H1 (cell line): ENCODE results near the gene CSF2RB. TPM values are rescaled to one million over a fixed set of nuclear protein-coding genes. Genes with fewer than 3 reads are reported as not detected.
A peak's percentile ranks its signal among the peaks of the same experiment; 100 is the strongest.

Source experiments
- CTCF ChIA-PET: fragments of 300-600 bp; sonication (Branson Sonifier 250); formaldehyde crosslinking; loops from one replicate; lab custom pipeline; 2021; ENCODE audit not compliant: partially characterized antibody; lab: Charles Lee
- POLR2A ChIA-PET: fragments of 300-600 bp; sonication (Branson Sonifier 250); formaldehyde crosslinking; loops from one replicate; lab custom pipeline; 2021; ENCODE audit warnings: inconsistent platforms; ENCODE audit not compliant: partially characterized antibody; lab: Charles Lee
- DNase-seq, 2 experiments: peaks; one replicate each; pipeline versions ENCODE4 v3.0.0 to v3.0.0-alpha.2; 2010 to 2022; ENCODE audit warnings: low spot score in 2 of 2, low read depth in 1 of 2, mixed read lengths in 1 of 2
- FAIRE-seq: peaks from 2 replicates; lab custom pipeline; 2011; peaks lifted over from hg19 to GRCh38; lab: Jason Lieb, UNC
- H2AFZ ChIP-seq: 2 replicates; pipeline ENCODE4 v1.8.1; 2012; ENCODE audit warnings: low read length, inconsistent platforms
- H2AK5ac ChIP-seq: 2 replicates; pipeline ENCODE4 v1.6.1; 2013; ENCODE audit warnings: low read depth, low read length
- H2BK120ac ChIP-seq: replicated peaks from 2 replicates; pipeline ENCODE3; 2013; ENCODE audit warnings: low read depth, low read length, inconsistent platforms
- H2BK12ac ChIP-seq: 2 replicates; pipeline ENCODE4 v1.6.1; 2013; ENCODE audit warnings: low read depth, low read length
- H2BK15ac ChIP-seq: 2 replicates; pipeline ENCODE4 v1.6.1; 2013; ENCODE audit warnings: low read length
- H2BK20ac ChIP-seq: 2 replicates; pipeline ENCODE4 v1.6.1; 2013; ENCODE audit warnings: low read length
- H2BK5ac ChIP-seq: 2 replicates; pipeline ENCODE4 v1.6.1; 2013; ENCODE audit warnings: low read depth, low read length
- H3K14ac ChIP-seq: 2 replicates; pipeline ENCODE4 v1.6.1; 2013; ENCODE audit warnings: inconsistent platforms; ENCODE audit not compliant: insufficient read length
- H3K18ac ChIP-seq: 2 replicates; pipeline ENCODE4 v1.6.1; 2013; ENCODE audit warnings: low read length; ENCODE audit errors: extremely low read depth
- H3K23ac ChIP-seq: 2 replicates; pipeline ENCODE4 v1.6.1; 2013; ENCODE audit warnings: inconsistent platforms; ENCODE audit not compliant: insufficient read length
- H3K23me2 ChIP-seq: 2 replicates; pipeline ENCODE4 v1.6.1; 2013; ENCODE audit warnings: low read depth, low read length
- H3K27ac ChIP-seq: 2 replicates; pipeline ENCODE4 v1.6.1; 2011; ENCODE audit warnings: low read depth, low read length, inconsistent platforms
- H3K27me3 ChIP-seq, 4 experiments: replicated peaks in 1 of 4; 1 replicate in 1 of 4; 2 replicates in 3 of 4; pipeline versions ENCODE4 v1.6.1 to v1.8.1; 2011 to 2013; ENCODE audit warnings: low read length in 3 of 4, mild to moderate bottlenecking in 3 of 4, inconsistent platforms in 2 of 4, mixed read lengths in 2 of 4, moderate library complexity in 1 of 4; ENCODE audit not compliant: control insufficient read depth in 3 of 4, insufficient read depth in 3 of 4; ENCODE audit errors: extremely low read depth in 1 of 4
- H3K36me3 ChIP-seq, 4 experiments: 2 replicates each; pipeline versions ENCODE4 v1.6.1 to v1.8.1; 2011 to 2013; ENCODE audit warnings: mild to moderate bottlenecking in 4 of 4, low read length in 3 of 4, moderate library complexity in 2 of 4, control low read depth in 1 of 4, inconsistent platforms in 1 of 4; ENCODE audit not compliant: insufficient read depth in 4 of 4, control insufficient read depth in 2 of 4
- H3K4ac ChIP-seq: replicated peaks from 2 replicates; pipeline ENCODE3; 2013; ENCODE audit warnings: low read length, low read depth, mixed read lengths, inconsistent platforms; ENCODE audit not compliant: insufficient read length
- H3K4me1 ChIP-seq, 4 experiments: replicated peaks in 1 of 4; 1 replicate in 1 of 4; 2 replicates in 3 of 4; pipeline versions ENCODE4 v1.6.1 to v1.8.1; 2011 to 2013; ENCODE audit warnings: low read length in 3 of 4, inconsistent platforms in 2 of 4, mixed read lengths in 1 of 4; ENCODE audit not compliant: insufficient read depth in 4 of 4, control insufficient read depth in 3 of 4
- H3K4me2 ChIP-seq, 2 experiments: 2 replicates each; pipeline versions ENCODE4 v1.6.1 to v1.8.1; 2011 to 2013; ENCODE audit warnings: low read depth in 2 of 2, low read length in 2 of 2, control low read depth in 1 of 2, inconsistent platforms in 1 of 2, mild to moderate bottlenecking in 1 of 2; ENCODE audit not compliant: insufficient read depth in 1 of 2
- H3K4me3 ChIP-seq, 4 experiments: fragments of 200-600, 300-600 bp in 1 of 4; sonication (generic), shearing (Covaris generic), sonication (Bioruptor Twin) in 1 of 4; 2 replicates each; pipeline versions ENCODE4 v1.5.1 to v1.8.1; 2011 to 2016; ENCODE audit warnings: low read length in 4 of 4, low read depth in 3 of 4, control low read depth in 2 of 4, inconsistent platforms in 2 of 4, mild to moderate bottlenecking in 2 of 4, mixed read lengths in 1 of 4, moderate library complexity in 1 of 4; ENCODE audit not compliant: insufficient read depth in 2 of 4; ENCODE audit errors: extremely low read depth in 1 of 4
- H3K56ac ChIP-seq: replicated peaks from 2 replicates; pipeline ENCODE3; 2013; ENCODE audit warnings: low read depth, mild to moderate bottlenecking, mixed read lengths, low read length, inconsistent platforms; ENCODE audit not compliant: insufficient read length
- H3K79me1 ChIP-seq: 2 replicates; pipeline ENCODE4 v1.6.1; 2013; ENCODE audit warnings: low read depth, low read length, control low read depth
- H3K79me2 ChIP-seq, 2 experiments: 2 replicates each; pipeline versions ENCODE4 v1.6.1 to v1.8.1; 2012 to 2013; ENCODE audit warnings: low read length in 2 of 2, mild to moderate bottlenecking in 2 of 2, inconsistent platforms in 1 of 2; ENCODE audit not compliant: insufficient read depth in 2 of 2, control insufficient read depth in 1 of 2
- H3K9ac ChIP-seq, 4 experiments: replicated peaks in 1 of 4; 1 replicate in 1 of 4; 2 replicates in 3 of 4; pipeline versions ENCODE4 v1.6.1 to v1.8.1; 2011 to 2013; ENCODE audit warnings: low read depth in 3 of 4, low read length in 3 of 4, control low read depth in 2 of 4, mild to moderate bottlenecking in 2 of 4, moderate library complexity in 2 of 4, inconsistent platforms in 1 of 4; ENCODE audit errors: extremely low read depth in 1 of 4
- H3K9me3 ChIP-seq, 2 experiments: 2 replicates each; pipeline versions ENCODE4 v1.6.1 to v1.8.1; 2012 to 2013; ENCODE audit warnings: mild to moderate bottlenecking in 2 of 2, moderate library complexity in 2 of 2, control low read depth in 1 of 2, inconsistent platforms in 1 of 2, low read depth in 1 of 2, low read length in 1 of 2, mixed read lengths in 1 of 2; ENCODE audit not compliant: insufficient read depth in 2 of 2
- H4K20me1 ChIP-seq, 2 experiments: replicated peaks in 1 of 2; 2 replicates each; pipeline versions ENCODE3 to v1.8.1; 2011 to 2013; ENCODE audit warnings: inconsistent platforms in 2 of 2, low read length in 2 of 2, mild to moderate bottlenecking in 1 of 2; ENCODE audit not compliant: insufficient read depth in 2 of 2, control insufficient read depth in 1 of 2
- H4K5ac ChIP-seq: 2 replicates; pipeline ENCODE4 v1.6.1; 2013; ENCODE audit warnings: low read length, low read depth, mixed read lengths, inconsistent platforms; ENCODE audit not compliant: insufficient read length
- H4K8ac ChIP-seq: 2 replicates; pipeline ENCODE4 v1.8.0; 2013; ENCODE audit warnings: mild to moderate bottlenecking, moderate library complexity, low read length, inconsistent platforms; ENCODE audit not compliant: insufficient read depth; ENCODE audit errors: extremely low read depth
- H4K91ac ChIP-seq: replicated peaks from 2 replicates; pipeline ENCODE3; 2013; ENCODE audit warnings: low read length, mixed read lengths, inconsistent platforms; ENCODE audit not compliant: insufficient read length
- CREB1 ChIP-seq: IDR thresholded peaks from 2 replicates; pipeline ENCODE4 v1.6.1; 2012; ENCODE audit warnings: inconsistent platforms
- JUN ChIP-seq: IDR thresholded peaks from 2 replicates; pipeline ENCODE4 v1.6.1; 2011; ENCODE audit warnings: low read depth, mild to moderate bottlenecking, improper control_type of control experiment, low read length
- KDM1A ChIP-seq: fragments of 200-600, 300-600 bp; sonication (generic); IDR thresholded peaks from 2 replicates; pipeline ENCODE4 v1.7.1; 2016; ENCODE audit warnings: mild to moderate bottlenecking, low read length, borderline replicate concordance
- KDM4A ChIP-seq: IDR thresholded peaks from one replicate; pipeline ENCODE4 v1.7.1; 2012; ENCODE audit warnings: low read depth, mild to moderate bottlenecking, moderate library complexity, low read length, inconsistent platforms; ENCODE audit not compliant: severe bottlenecking
- MAFK ChIP-seq: IDR thresholded peaks from 2 replicates; pipeline ENCODE4 v1.6.1; 2012; ENCODE audit warnings: low read depth, mild to moderate bottlenecking, improper control_type of control experiment, low read length
- MAX ChIP-seq: IDR thresholded peaks from 2 replicates; pipeline ENCODE4 v1.6.1; 2012; ENCODE audit warnings: inconsistent platforms
- POLR2AphosphoS5 ChIP-seq: IDR thresholded peaks from 2 replicates; pipeline ENCODE4 v1.6.1; 2011; ENCODE audit warnings: low read depth, low read length
- RAD21 ChIP-seq, 2 experiments: IDR thresholded peaks in 1 of 2; conservative IDR thresholded peaks in 1 of 2; 2 replicates each; pipeline ENCODE4 v1.6.1; 2011; ENCODE audit warnings: low read depth in 2 of 2, low read length in 2 of 2, improper control_type of control experiment in 1 of 2, inconsistent platforms in 1 of 2, mild to moderate bottlenecking in 1 of 2, moderate library complexity in 1 of 2
- RNF2 ChIP-seq: fragments of 200-900, 300-1000 bp; sonication (generic); IDR thresholded peaks from 2 replicates; pipeline ENCODE4 v1.7.1; 2016; ENCODE audit warnings: borderline replicate concordance, low read depth, mild to moderate bottlenecking, antibody characterized with exemption, low read length; ENCODE audit not compliant: poor library complexity, severe bottlenecking; ENCODE audit errors: missing control alignments
- RXRA ChIP-seq: IDR thresholded peaks from 2 replicates; pipeline ENCODE4 v1.6.1; 2011; ENCODE audit warnings: low read depth, mild to moderate bottlenecking, low read length, moderate library complexity; ENCODE audit not compliant: insufficient read depth
- SIRT6 ChIP-seq: IDR thresholded peaks from one replicate; pipeline ENCODE4 v1.7.1; 2012; ENCODE audit warnings: low read length, inconsistent platforms
- SP4 ChIP-seq: IDR thresholded peaks from 2 replicates; pipeline ENCODE4 v1.6.1; 2012; ENCODE audit warnings: low read length, inconsistent platforms
- TAF1 ChIP-seq: IDR thresholded peaks from 2 replicates; pipeline ENCODE4 v1.6.1; 2011; ENCODE audit warnings: mild to moderate bottlenecking, low read depth, low read length
- WGBS, 2 experiments: shearing (Covaris generic) in 1 of 2; methylation state at CpG; one replicate each; pipeline versions ENCODE4 v1.1.6 to v1.1.7; 2013 to 2015; ENCODE audit warnings: low lambda C conversion rate in 2 of 2, mixed read lengths in 2 of 2, inconsistent platforms in 1 of 2, low coverage in 1 of 2, missing lambda C conversion rate in 1 of 2; ENCODE audit not compliant: insufficient replicate concordance in 2 of 2, insufficient coverage in 1 of 2, insufficient read length in 1 of 2; ENCODE audit errors: extremely low coverage in 1 of 2, missing lambda C conversion rate in 1 of 2; 5-methylcytosine and 5-hydroxymethylcytosine counted together
- polyA plus RNA-seq, 7 experiments: library from polyadenylated mRNA; depleted of rRNA in 3 of 7; stranded (reverse) in 5 of 7; unstranded in 2 of 7; fragments of >200 nt in 5 of 7; fragments of 200-250 nt in 2 of 7; gene quantifications; 1 replicate in 5 of 7; 2 replicates in 1 of 7; 4 replicates in 1 of 7; pipeline versions ENCODE4 v1.2.1 to v1.2.3, GENCODE V29; 2011 to 2013; ENCODE audit warnings: missing spikeins in 2 of 7, mixed read lengths in 2 of 7
- total RNA-seq: library from RNA; stranded (reverse); fragmentation: NEBNext Ultra II Directional; extraction: Animal tissue kit (Norgen Biotek cat#: 25700); gene quantifications from 2 replicates; pipeline ENCODE4 v1.2.1, GENCODE V29; 2021

Gene CSF2RB
- total and polyA plus RNA-seq, 2 of the 8 experiments (the other 6 are each of a cell fraction or from before 2014, with no cell fraction given): not detected

GRCh38 chr22:36923131-36923788 lies 9.8 kb downstream of the CSF2RB start:
- Histone ChIP-seq H3K27ac (no peak overlapping the region), H2BK15ac (no peak overlapping the region), H3K4ac (no peak overlapping the region), H3K9ac (no peak overlapping the region), H3K27me3 (peaks cover 0 to 2% (median 0%) of the 10 kb centered on the region in 4 experiments; a peak in 1 of 7 replicates), H3K23ac (no peak overlapping the region), H2AFZ (no peak overlapping the region), H3K56ac (no peak overlapping the region), H4K91ac (peak overlapping the region; percentile 49), H2BK12ac (no peak overlapping the region), H3K4me2 (no peak overlapping the region), H3K9me3 (no peaks in the 10 kb centered on the region; a peak in 1 of 4 replicates), H2BK5ac (no peak overlapping the region), H3K79me2 (no peaks in the 10 kb centered on the region), H2BK20ac (no peak overlapping the region), H3K18ac (no peak overlapping the region), H3K14ac (no peak overlapping the region), H4K5ac (no peak overlapping the region), H2BK120ac (no peak overlapping the region), H2AK5ac (no peak overlapping the region), H4K20me1 (peaks cover 0 to 5% of the 10 kb centered on the region in 2 experiments), H3K36me3 (no peaks in the 10 kb centered on the region), H4K8ac (no peak overlapping the region), H3K79me1 (no peaks in the 10 kb centered on the region), H3K4me3 (no peak overlapping the region), H3K4me1 (peaks cover 0 to 9% (median 3%) of the 10 kb centered on the region in 4 experiments; a peak in 4 of 7 replicates), H3K23me2 (peaks cover 5% of the 10 kb centered on the region)
- POLR2A ChIA-PET: no interaction called here
- CTCF ChIA-PET: interaction anchor here (1.9 kb wide), 1 partner anchor 9 kb away, joined by 6 read pairs; the partner anchor contains the start of gene CSF2RB
- FAIRE-seq: no peak
- WGBS, 2 experiments: 93% methylated on average over 20 of the region's 21 CpGs; no CpG with 5 or more reads in 1 of the 2 experiments
- no peak for DNase-seq
- TF ChIP-seq MAX: no peak
- no peak for TF ChIP-seq MAFK
- TF ChIP-seq JUN: no peak
- no peak for TF ChIP-seq POLR2AphosphoS5
- TF ChIP-seq RAD21 (IDR thresholded peaks at IDR 0.05 in 1 of 2, conservative IDR thresholded peaks at IDR 0.05 in 1 of 2; ENCODE audit: low read depth in 2 of 2, low read length in 2 of 2): no peak
- TF ChIP-seq KDM4A: no peak
- TF ChIP-seq KDM1A: no peak
- no peak for TF ChIP-seq CREB1
- TF ChIP-seq RXRA: no peak
- no peak for TF ChIP-seq TAF1
- no peak for TF ChIP-seq RNF2
- no peak for TF ChIP-seq SP4
- TF ChIP-seq SIRT6: no peak
